Dermis blood vessel endothelial cell (primary cell): ENCODE results near the gene RNF150. TPM values are rescaled to one million over a fixed set of nuclear protein-coding genes. Genes with fewer than 3 reads are reported as not detected.

Experiments
- DNase-seq: peaks from one replicate; pipeline ENCODE4 v3.0.0; 2010
- total RNA-seq: library from RNA; depleted of rRNA; stranded (reverse); fragments of >200 nt; gene quantifications from 2 replicates; pipeline ENCODE4 v1.2.3, GENCODE V29; 2014

RNF150 gene
- total RNA-seq, 1 donor from 2014 or later, result 0.17 TPM

DNA sequence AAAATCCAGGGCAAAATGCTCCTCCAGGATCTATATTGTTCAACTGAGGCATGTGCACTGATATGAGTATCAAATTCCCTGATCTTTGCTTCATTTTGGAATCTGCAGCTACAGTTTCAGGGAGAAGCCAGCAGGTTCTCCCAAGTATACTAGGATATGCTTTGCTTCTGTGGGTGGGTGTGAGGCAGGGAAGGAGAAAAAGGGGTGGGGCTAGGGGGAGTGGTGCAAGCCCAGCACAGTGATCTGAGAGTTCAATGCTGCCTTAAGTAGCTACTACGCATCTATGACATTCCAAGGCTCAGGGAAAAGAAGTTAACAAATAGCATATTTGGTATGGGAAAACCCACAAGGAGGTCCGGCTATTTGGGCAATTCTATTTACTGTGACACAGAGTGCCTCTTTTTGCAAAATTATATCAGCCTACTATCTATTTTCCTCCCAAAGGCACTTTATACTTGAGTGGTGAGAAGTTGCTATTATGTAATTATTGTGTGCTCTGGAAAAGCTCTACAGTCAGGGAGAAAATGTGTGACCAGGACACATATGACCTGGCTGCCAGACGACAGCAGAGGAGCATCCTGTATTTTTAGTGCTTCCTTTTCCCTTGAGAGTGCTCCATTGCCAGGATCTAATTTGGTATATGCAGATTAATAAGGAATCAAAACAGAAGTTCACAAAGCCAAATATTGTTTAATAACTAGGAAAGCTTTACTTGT is 162.0 kb downstream of the RNF150 start:
- no peak for DNase-seq

DNA sequence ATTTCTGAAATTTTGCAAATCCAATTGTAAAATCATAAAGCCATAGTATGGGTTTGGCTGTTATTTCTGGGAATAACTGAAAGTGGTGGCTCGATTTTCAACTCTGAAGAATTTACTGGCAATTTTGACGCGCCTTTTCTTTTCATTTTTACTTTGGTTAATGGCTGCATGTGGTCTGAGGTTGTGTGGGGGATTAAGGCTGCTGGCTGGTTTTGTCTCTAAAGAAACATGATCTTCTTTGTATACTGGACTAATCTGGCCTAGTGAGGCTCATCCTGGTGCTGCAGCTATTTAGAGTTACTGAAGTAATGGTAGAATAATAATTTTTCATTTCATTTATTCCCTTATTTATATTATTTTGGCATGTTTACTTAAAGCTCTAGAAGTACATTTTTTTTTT is 164.0 kb downstream of the RNF150 start:
- DNase-seq, result no peak

GRCh38 chr4:140968371-140968770 is 164.9 kb downstream of the RNF150 start:
- DNase-seq, result no peak

GRCh38 chr4:140963883-140964282 is 169.4 kb downstream of the RNF150 start:
- DNase-seq, result no peak

GRCh38 chr4:140955641-140956040 is 177.6 kb downstream of the RNF150 start:
- no peak for DNase-seq

GRCh38 chr4:140952717-140953116 is 180.6 kb downstream of the RNF150 start:
- no peak for DNase-seq

- peak; percentile 16 for DNase-seq
These were observed 185.8 kb downstream of the RNF150 start for GRCh38 chr4:140947506-140947905.

DNA sequence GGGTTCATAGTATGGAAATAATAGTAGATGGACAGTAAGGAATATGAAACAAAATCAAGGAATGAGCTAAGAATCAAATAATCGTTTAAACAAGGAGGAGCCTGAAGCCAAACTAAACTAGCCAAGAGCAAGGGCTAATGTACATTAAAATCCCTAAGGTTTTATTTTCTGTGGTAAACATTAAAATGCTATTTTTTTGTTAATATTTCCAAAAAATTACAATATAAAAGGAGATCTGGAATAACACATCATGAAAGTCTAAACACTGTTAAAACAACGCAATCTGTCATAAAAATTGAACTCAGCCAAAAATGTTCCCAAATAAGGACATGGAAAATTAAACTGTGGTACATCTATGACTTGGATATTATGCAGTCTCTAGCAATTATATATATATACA is 188.2 kb downstream of the RNF150 start:
- no peak for DNase-seq

- DNase-seq, result no peak
These were observed 188.7 kb downstream of the RNF150 start for GRCh38 chr4:140944572-140944971.

DNA sequence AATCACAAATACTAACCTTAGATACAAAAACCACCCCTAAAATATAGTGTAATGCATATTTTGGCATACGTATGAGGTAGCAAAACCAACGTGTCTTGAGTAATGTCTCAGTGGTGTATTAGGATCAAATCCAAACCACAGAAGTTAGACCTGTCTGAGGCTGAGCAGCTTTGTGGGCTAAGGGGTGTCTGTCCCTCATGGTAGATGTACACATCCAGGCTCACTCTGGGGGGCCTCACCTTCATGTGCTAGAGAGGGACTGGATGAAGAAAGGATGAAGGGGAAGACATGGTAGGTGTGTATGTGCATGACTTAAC is 189.1 kb downstream of the RNF150 start:
- DNase-seq, result no peak

DNA sequence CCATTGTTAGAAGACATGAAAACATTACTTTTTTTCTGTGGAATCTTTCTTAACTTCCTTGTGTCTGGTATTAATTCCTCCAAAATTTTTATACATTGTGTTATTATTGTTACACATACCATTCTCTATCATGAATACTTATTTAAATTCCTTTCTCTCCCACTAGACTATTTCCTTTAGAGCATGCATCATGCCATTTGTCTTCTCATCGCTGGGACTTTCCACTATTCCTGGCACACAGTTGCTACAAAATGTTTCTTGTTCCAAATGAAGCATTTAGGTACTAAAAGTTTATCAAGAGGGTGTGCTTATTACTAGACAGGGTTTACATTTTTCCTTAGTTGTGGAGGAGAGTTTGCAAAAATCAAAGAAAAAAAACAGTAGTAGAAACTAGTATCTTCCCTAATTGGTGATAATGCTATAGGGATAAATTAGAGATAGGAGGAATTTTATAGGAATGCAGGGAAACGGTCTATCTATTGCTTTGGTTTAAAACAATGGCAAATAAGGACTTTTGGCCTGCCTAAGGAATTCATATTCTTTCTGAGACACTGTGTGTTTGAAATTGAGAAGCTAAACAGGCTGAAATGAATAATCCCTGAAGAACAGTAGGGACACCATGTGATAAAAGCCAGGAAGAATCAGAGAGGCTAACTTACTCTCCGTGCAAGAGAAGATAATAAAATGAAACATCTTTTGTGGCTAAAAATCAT is 189.6 kb downstream of the RNF150 start:
- no peak for DNase-seq

DNA sequence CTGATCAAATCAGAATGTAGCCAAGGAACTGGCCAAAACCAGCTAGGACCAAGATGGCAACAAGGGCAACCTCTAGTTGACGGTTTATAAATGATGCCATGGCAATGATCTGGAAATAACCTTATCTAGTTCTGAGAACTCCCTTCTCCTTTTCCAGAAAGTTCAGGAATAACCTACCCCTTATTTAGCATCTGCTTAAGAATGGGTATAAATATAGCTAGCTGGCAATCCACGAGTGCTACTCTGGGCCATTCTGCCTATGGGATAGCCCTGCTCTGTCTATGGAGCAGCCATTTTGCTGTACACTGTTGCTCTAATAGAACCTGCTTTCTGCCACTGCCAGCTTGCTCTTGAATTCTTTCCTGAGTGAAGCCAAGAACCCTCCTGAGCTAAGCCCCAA is 192.7 kb downstream of the RNF150 start:
- no peak for DNase-seq

- no peak for DNase-seq
These were observed 195.4 kb downstream of the RNF150 start for GRCh38 chr4:140937866-140938265.

DNA sequence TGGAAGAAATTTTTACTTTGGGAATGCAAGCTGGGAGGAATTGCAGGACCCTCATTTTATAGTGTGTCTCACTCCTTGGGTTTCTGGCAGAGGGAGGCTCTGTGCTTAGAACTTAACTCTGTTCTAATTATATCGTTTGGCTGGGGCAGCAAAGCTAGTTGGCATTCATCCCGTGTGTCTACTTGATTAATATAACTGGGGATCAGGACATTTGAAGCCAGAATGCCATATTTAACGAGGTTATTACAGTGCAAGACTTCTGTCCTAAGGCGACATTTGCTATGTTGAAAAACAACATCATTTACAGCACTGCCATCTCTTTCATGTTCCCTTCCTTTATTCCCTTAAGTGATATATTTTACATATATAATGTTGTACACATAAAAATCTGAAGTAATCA is 198.0 kb downstream of the RNF150 start:
- no peak for DNase-seq

DNA sequence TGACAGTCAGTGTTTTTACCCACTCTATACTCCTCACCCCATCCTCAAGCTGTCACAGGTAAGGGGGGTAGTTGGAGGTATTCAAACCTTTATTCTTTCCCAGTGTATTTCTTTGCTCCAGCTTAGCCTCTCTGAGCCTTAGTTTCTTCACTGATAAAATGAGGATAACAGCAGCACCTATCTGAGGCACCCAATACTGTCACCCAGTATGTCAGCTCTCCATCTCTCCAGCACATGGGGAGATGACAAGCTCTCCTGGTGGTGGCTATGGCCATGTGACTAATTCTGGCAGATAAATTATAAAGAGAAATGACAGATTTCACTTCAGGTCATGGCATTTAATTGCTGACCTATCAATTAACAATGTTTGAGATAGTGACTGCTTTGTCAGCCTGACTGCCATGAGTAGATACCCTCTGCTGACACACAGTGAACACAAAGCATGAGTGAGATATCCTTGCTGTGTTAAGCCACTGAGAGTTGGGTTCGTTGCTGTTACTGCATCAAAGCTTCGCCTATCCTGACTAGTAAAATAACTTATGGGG is 200.7 kb downstream of the RNF150 start:
- no peak for DNase-seq

DNA sequence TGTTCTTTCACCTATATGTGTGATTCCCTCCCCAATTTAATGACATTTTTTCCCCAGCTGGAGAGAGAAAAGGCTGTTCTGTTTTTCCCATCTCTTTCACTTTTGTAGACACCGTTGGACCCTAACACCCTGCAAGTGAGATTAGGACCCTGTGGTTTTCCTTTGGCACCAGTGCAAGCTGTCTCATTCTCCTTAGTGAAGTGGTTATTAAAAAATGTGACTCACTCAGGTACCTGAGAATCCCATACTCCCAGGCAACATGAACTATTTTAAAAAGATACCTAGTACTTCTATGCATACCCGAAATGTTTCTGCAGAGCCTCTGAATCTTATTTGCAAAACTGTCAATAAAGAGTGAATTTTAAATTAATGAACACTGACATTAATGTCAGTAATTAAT is 201.4 kb downstream of the RNF150 start:
- no peak for DNase-seq

GRCh38 chr4:140930557-140930956 is 202.7 kb downstream of the RNF150 start:
- DNase-seq, result no peak

GRCh38 chr4:140930011-140930410 is 203.3 kb downstream of the RNF150 start:
- no peak for DNase-seq

DNA sequence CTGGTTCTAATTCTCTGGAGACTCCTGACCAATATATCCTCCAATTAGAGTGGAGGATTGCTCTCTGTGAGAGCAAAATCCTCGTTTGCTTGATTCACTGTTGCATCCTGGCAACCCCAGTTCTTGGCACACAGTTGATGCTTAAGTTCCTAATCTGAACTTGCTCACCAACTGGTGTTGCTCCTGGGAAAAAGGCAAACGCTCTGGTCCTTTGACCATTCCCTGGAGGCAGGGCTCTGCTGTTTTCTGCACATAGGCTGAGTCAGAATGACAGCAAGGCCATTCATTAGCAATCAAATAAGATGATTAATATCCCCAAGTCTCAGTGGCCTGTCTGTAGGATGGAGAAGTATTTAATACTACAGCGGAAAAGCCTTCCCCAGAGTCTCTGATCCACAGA is 204.4 kb downstream of the RNF150 start:
- DNase-seq, result no peak

GRCh38 chr4:140926672-140927071 is 206.6 kb downstream of the RNF150 start:
- no peak for DNase-seq

GRCh38 chr4:140925417-140925816 is 207.9 kb downstream of the RNF150 start:
- no peak for DNase-seq

GRCh38 chr4:140924761-140925392 is 208.4 kb downstream of the RNF150 start:
- no peak for DNase-seq

GRCh38 chr4:140906993-140907962 is 226.0 kb downstream of the RNF150 start:
- DNase-seq, result no peak
